Measurements from ENCODE around the gene ST6GALNAC1.
"Not testable (repeated sequence)": the region's sequence is repeated elsewhere in the genome, so short reads cannot be mapped to it uniquely, and the experiment has no call there.

ST6GALNAC1 gene

DNA sequence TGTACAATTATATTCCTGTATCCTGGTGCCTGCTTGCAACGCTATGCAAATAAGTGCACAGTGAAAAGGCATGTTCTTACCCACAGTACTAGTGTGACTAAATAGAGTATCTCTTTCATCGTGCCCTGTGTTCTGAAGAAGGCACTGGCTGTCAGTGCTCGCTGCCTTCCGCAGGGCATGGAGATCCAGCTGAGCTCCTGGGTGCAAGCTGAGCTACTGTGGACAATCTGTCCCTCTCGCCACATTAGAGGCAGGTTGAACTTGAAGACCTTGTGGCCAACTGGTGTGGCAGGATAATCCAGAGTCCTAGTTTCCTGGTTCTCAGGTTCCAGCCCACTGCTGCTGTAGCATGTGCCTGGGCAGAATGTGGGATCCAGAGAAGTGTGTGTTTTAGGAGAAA lies 1.9 kb upstream of the ST6GALNAC1 start:
- DNase-seq (ENCODE audit: extremely low read depth in 1 of 2, low read depth in 1 of 2), result no peak

DNA sequence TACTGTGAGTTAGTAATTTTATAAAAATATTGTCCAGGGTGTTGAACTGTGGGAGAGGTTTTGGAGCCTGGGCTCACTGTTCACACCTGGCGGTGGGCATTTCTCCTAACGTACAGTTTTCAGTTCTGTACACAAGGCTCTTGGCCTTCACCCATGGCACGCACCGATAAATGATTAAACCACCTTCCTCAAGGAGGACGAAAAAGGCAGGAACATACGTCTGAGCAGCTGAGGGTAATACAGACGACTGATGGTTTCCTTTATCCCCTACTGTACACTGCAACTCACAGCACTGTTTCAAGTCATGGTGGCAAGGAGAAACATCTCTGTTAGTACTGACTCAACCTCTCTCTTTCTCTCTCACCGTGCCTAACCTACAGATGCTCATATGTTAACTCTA lies 1.4 kb upstream of the ST6GALNAC1 start:
- no peak for DNase-seq (ENCODE audit: extremely low read depth in 1 of 2, low read depth in 1 of 2)

DNA sequence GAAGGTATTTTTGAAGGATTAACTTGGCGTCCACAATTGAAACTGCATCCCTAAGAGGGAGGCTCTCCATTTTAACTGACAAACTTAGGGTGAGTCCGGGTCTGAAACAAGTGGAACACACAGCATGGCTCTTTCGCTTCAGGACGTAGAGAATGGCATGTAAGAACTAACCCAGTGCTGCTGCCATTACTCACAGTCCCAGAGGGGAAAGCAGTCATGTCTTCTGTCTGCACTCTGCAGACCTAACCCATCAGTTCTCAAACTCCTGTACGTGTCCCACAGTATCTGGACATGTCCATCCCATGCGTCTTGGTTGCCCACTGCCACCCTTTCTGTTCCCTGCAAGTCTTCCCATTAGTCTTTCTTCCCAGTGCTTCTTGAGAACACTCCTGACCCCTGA lies 563 bp downstream of the ST6GALNAC1 start:
- DNase-seq (ENCODE audit: extremely low read depth in 1 of 2, low read depth in 1 of 2), result no peak

DNA sequence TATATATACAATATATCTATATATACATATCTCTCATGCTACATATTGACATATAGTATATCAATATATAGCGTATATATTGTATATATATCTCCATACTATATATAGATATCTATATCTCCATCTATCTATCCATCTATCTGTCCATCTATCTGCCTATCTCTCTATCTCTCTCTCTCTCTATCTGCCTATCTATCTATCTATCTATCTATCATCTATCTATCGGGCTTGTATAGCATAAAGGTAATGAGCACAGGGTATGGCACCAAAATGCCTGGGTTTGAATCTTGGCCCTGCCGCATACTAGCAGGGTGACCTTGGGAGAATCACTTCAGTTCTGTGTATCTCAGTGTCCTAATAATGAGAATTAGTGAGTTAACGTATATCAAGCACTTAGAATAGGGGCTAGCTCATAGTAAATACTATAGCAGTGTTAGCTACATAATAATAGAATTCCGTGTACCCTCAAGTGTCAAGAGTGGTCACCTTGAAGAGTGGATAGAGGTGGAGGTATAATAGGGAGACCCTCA lies 1.5 kb downstream of the ST6GALNAC1 start:
- DNase-seq (ENCODE audit: extremely low read depth in 1 of 2, low read depth in 1 of 2), result no peak

DNA sequence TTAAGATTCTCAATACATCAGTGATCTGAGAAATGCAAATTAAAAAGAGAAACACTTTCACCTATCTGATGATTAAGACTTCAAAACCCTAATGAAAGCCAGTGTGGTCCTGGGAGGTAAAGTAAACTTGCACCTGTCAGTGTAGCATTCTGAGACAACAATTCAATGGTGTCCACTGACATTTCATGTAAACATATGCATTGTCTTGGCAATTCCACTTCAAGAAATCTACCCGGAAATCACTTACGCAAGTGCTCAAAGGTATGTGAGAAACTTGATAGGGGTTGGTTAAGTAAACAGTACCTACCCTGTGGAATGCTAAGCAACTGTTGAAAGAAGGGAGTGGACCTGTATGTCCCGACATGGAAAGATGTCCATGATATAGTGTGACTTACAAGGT lies 2.1 kb downstream of the ST6GALNAC1 start:
- no peak for DNase-seq (ENCODE audit: extremely low read depth in 1 of 2, low read depth in 1 of 2)

DNA sequence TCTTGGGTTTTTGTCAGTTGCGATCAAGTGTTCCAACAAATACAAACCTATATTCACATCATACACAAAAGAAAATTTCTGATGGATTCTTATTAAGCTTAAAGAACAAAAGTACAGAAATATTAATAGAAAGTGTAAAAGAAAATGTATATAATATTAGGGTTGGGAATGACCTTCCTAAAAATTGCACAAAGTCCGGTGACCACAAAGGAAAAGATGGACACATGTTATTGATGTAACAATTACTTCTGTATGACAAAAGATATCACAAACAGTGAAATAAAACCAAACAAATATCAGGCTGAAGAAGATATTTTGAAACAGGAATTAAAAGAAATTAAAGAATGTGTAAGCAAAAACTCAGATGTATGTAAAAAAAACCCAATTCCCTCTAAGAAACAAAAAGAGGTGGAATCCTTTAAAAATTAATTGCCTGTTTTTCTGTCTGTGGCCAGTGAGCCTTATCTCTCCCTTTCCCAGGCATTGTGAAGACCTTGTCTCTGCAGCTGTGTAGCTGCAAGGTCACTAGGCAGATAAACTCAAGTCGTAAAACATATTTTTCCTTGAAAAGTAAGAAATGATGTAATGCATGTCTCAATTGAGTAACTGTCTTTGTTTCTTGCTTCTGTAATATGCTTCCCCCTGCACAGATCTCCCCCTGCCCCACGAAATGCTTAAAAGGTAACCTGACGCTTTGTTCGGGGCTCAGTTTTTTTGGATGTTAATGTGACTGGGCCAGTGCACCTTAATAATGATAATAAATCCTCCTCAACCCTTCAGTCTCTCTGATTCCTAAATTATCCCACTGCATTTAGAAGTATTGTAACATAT lies 2.8 kb downstream of the ST6GALNAC1 start:
- DNase-seq (ENCODE audit: extremely low read depth in 1 of 2, low read depth in 1 of 2), result no peak

DNA sequence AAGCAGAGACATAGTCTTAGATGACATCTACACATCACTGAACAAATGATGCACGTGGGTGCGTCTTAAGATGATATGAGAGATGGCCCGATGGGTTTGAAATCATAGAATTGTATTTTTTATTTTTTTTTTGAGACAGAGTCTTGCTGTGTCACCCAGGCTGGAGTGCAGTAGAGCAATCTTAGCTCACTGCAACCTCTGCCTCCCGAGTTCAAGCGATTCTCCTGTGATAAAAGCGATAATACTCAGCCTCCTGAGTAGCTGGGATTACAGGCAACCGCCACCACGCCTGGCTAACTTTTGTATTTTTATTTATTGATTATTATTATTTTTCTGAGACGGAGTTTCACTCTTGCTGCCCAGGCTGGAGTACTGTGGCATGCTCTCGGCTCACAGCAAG lies 5.3 kb downstream of the ST6GALNAC1 start:
- no peak for DNase-seq (ENCODE audit: extremely low read depth in 1 of 2, low read depth in 1 of 2)

DNA sequence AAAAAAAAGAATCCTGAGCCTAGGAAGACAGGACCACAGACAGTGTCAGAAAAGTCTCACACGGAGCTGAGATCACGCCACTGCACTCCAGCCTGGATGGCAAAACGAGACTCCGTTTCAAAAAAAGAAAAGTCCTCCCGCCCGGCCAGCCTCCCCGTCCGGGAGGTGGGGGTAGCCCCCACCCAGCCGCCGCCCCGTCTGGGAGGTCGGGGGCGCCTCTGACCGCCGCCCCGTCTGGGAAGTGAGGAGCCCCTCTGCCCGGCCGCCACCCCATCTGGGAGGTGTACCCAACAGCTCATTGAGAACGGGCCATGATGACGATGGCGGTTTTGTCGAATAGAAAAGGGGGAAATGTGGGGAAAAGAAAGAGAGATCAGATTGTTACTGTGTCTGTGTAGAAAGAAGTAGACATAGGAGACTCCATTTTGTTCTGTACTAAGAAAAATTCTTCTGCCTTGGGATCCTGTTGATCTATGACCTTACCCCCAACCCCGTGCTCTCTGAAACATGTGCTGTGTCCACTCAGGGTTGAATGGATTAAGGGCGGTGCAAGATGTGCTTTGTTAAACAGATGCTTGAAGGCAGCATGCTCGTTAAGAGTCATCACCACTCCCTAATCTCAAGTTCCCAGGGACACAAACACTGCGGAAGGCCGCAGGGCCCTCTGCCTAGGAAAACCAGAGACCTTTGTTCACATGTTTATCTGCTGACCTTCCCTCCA lies 6.9 kb downstream of the ST6GALNAC1 start:
- not testable (repeated sequence) for DNase-seq (ENCODE audit: extremely low read depth in 1 of 2, low read depth in 1 of 2)

DNA sequence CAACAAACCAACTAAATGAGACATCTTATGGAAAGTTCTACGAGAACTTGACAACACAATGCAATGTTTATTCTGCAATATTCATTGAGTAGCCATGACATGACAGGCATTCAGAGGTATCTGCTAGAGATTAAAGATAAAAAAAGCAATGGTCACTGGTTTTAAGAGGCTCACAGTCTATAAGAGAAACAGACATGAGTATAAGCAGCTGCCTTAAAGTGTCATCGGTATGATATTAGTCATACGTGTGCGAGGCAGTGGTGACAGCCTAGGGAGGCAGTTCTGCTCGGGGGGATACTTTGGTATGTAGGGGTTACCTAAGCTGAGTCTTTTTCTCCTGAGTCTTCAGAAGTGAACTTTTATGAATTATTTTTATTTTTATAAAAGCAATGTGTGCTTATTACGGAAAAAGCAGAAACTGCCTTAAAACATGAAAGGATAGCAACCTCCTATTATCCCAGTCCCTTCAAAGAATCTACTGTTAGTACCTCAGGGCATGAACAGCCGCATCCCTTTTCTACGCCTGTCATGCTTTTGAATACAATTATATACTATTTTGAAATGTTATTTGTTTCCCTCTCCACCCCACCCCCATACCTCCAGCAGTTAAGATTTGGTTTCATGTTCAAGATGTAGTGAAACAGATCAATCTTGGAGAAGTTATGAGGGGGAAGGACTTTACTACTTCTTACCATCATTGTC lies 7.7 kb downstream of the ST6GALNAC1 start:
- no peak for DNase-seq (ENCODE audit: extremely low read depth in 1 of 2, low read depth in 1 of 2)

DNA sequence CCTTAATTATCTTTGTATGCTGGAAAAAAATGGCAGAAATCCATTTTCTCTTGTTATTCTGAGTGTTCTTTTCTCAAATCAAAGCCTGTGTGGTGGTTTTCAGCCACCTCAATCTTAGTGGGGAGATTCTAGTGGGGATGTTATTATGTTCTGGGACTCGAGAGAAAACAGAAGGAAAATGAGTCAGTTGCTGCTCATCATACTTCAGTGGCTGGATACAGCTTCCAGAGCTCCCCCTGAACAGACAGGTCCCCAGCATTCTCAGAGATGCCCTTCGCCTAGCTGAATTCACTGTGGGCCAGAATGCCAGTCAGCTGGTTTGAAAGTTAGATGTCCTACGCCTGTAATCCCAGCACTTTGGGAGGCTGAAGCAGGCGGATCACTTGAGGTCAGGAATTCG lies 8.5 kb downstream of the ST6GALNAC1 start:
- no peak for DNase-seq (ENCODE audit: extremely low read depth in 1 of 2, low read depth in 1 of 2)

DNA sequence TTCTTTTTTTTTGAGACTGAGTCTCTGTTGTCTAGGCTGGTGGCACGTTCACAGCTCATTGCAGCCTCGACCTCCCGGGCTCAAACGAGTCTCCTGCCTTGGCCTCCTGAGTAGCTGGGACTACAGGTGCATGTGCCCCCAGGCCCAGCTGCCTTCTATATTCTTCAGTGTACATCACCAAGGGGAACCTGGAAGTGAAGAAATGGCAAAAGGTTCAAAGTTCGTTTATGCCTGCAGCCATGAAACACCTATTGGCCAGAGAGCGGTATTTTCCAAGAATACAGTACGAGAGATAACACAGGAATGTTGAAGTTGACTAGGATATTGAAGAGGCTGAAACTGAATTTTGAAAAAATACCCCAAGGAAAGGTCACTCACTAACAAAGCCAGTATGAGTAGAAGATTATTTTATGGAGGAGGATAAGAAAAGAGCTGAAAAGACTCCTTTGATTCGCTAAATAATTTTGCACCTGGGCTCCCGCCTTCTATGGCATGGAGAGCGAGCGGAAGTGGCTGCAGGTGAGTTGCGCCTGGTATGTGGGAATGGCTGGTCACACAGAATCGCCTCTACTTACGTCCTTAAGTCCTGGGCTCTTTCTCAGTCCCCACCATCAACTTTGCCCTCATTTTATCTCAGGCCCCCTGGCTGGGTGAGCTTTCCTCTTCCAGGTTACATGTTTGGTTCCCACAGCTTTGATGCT lies 9.8 kb downstream of the ST6GALNAC1 start:
- DNase-seq (ENCODE audit: extremely low read depth in 1 of 2, low read depth in 1 of 2), result no peak

DNA sequence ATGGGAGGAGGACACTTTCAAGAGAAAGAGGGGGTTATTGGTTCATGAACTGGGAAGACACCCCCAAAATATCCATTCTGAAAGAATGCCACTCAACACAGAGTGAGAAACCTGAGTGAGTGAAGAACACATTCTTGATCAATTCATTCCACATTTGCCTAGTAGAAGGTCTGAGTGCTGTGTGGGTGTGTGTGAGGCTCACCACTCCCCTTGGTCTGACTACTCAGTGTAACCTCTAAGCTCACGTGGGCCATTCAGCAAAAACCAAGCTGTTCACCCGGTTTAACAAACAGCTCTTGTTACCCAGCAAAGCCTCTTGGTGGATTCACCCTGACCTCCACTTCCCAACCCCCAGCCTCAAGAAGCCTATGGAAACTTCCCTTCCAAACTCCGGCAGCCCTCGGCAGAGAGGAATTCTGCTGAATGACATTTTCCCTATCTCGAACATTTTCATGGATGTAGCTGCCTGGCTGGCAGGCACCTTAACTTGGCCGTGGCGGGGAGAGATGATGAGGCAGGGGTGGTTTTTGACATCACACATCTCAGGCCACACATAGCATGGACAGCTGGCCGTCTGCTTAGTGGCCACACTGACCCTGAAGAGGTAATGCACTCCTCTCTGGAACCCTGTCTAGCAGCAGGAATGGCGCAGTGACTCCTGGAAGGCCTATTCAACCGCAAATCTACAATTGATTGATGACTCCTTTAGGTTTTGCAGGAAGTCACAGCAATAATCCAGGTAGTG lies 11.6 kb downstream of the ST6GALNAC1 start:
- DNase-seq (ENCODE audit: extremely low read depth in 1 of 2, low read depth in 1 of 2), result no peak

DNA sequence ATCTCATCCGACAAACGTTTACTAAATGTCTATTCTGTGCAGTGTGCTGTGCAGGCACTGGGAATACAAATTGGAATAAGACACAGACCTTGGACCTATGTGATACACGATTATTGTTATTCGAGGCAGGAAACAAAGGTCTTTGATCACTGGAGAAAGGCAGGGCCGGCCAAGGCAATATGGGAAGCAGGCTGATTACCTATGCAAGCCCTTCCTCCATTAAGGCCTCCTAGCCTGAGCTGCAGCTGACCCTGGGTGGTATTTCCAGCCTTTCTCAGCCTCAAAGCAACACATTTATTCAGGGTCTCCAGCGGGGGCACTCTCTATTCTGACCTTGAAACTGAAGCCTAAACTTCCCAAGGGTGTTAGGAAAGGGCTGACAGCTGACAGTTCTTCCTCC lies 13.4 kb downstream of the ST6GALNAC1 start:
- no peak for DNase-seq (ENCODE audit: extremely low read depth in 1 of 2, low read depth in 1 of 2)

DNA sequence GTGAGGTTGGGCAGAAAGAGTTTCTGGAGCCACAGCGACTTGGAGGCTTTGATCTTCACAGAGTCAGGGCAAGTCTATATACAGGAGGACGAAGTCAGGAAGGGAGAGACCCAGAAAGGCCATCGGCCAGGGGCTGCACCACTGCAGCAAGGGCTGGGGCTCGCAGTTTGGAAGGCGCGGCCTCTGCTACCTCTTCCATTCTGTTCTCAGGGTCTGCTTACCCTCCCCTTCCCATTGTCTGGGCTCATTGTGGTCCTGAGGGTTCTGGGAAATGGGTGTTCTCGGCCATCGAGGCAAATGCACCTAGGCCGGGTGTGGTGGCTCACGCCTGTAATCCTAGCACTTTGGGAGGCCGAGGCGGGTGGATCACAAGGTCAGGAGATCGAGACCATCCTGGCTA lies 16.0 kb downstream of the ST6GALNAC1 start:
- no peak for DNase-seq (ENCODE audit: extremely low read depth in 1 of 2, low read depth in 1 of 2)

DNA sequence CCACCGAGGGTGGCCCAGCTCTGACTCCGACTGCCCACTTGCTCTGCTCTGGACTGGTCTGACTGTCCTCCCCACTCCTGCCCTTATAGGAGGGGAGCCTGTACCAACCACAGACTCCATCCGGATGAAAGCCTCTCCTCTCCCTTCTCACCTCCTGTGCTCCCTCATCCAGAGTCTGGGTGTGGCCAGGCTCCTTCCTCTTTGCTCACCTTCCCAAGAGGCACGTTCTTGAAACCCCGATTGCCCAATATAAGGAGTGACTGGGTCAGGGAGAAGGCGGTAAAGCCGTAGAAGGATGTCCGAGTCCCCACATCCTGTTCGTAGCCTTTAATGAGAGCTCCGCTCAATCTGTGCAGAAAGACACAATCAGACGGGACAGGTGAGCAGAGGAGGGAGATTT lies 17.1 kb downstream of the ST6GALNAC1 start:
- DNase-seq (ENCODE audit: extremely low read depth in 1 of 2, low read depth in 1 of 2), result no peak

DNA sequence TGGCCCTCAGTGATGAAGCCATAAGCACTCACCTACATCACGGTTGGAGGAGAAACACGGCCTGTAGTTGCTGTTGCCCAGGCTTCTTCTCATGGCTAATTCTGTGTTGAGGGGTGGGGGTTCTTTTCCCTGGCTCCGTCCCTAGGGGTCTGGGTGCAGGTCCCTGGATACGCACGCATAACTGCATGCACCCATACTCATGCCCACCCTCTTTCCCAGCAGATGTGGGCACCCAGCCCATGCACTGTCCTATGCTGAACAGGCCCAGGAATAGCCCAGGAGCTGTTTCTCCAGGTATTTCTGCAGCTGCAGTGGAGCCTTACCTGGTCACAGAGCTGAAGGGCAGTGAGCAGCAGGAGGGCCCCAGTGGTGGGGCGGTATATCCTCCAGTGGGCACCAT lies 18.1 kb downstream of the ST6GALNAC1 start:
- no peak for DNase-seq (ENCODE audit: extremely low read depth in 1 of 2, low read depth in 1 of 2)

DNA sequence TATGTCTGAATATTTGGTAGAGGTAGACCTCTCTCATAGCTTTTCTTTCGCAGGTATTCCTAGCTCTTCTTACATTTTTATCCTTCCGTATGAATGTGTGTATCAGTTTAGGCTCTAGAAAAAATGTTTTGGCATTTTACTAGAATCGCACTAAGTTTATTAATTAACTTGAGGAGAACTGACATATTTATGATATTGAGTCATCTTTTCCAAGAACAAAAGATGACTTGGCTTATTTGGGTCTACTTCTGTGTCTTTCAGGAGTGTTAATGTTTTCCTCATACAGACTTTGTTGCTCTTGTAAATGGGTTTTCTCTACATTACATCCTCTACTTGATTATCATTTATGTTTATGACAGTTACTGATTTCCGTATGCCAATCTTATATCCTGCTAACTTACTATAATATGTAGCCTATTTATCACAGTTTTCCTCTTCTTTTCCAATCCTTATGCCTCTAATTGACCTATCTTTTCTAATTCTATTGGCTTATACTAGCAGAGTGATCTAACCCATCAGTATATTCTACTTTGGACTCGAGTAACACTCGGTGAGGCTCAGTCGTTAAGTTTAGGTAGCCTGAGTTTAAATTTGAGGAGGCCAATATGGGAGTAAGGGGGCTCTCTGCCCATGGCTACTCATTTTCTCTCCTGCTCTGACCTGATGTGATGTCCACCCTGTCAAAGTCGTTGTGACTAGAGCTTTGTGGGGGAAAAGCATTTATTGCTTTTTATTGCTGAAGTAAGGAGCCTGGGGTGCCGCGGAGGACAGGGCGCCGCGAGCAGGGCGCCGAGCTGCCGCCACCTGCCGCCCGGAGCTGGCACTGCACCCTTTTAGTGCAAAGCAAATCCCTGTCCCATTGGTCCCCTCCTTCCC lies 20.0 kb downstream of the ST6GALNAC1 start:
- DNase-seq (ENCODE audit: extremely low read depth in 1 of 2, low read depth in 1 of 2), result peak; percentile 40 to 44

DNA sequence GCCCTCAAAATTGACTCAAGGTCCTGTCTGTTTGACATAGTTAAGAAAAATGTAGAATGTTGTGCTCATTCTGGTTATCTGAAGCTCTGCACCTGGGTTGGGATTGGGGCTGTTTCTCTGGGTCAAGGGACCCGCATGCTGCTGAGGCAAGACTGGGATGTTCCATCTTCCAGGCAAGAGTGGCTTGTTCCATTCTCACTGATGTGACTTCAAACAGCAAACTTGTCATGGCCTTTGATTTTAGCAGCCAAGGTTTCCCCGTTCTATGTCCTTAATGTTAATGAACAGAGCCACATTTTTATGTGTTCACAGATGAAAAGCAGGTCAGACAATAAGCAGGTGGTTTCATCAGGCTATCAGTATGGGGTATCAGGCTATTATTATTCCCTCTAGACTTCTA lies 25.7 kb downstream of the ST6GALNAC1 start:
- DNase-seq (ENCODE audit: extremely low read depth in 1 of 2, low read depth in 1 of 2), result no peak

DNA sequence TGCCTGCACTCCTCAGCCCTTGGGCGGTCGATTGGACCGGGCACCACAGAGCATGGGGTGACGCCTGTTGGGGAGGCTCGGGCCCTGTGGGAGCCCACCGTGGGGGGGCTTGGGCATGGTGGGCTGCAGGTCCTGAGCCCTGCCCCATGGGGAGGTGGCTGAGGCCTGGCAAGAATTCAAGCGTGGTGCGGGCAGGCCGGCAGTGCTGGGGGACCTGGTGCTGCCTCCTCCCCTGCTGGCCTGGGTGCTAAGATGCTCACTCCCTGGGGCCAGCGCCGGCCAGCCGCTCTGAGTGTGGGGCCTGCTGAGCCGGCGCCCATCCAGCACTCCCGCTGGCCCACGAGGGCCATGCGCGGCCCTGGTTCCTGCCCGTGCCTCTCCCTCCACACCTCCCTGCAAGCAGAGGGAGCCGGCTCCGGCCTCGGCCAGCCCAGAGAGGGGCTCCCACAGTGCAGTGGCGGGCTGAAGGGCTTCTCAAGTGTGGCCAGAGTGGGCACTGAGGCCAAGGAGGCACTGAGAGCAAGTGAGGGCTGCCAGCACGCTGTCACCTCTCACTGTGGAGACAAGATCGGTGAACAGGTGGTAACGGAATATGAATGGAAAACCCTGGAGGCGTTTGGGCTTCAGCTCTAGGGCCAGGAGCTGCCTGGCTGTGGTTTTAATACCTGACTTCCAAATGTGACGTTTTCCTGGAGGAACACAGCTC lies 28.5 kb downstream of the ST6GALNAC1 start:
- DNase-seq (ENCODE audit: extremely low read depth in 1 of 2, low read depth in 1 of 2), result no peak

All from stimulated activated CD8-positive, alpha-beta memory T cell treated with anti-CD3 and anti-CD28 coated beads, Interleukin-7, amount 100 ng/mL, for 48 hours (primary cell).